Measurements from ENCODE around the gene SLC12A4.
A peak's percentile ranks its signal among the peaks of the same experiment; 100 is the strongest.

SLC12A4 gene

DNA sequence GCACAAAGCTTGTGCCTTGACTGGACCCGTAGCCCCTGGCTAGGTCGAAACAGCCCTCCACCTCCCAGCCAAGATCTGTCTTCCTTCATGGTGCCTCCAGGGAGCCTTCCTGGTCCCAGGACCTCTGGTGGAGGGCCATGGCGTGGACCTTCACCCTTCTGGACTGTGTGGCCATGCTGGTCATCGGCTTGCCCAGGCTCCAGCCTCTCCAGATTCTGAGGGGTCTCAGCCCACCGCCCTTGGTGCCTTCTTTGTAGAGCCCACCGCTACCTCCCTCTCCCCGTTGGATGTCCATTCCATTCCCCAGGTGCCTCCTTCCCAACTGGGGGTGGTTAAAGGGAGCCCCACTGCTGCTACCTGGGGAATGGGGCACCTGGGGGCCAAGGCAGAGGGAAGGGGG, 40.3 kb downstream of the SLC12A4 start:
- H3K27me3 ChIP-seq (ENCODE audit: control insufficient read depth, insufficient read depth, low read length) = no peaks in the 10 kb centered on the region
- no peak overlapping the region for H3K9ac ChIP-seq (ENCODE audit: low read depth, low read length)
- H3K4me2 ChIP-seq (ENCODE audit: low read length) = no peak overlapping the region
- peaks cover 27% of the 10 kb centered on the region for H3K36me3 ChIP-seq (ENCODE audit: insufficient read depth, low read length)
- H3K9me3 ChIP-seq (replicated peaks; ENCODE audit: low read length) = no peaks in the 10 kb centered on the region
- no peak overlapping the region for H3K4me3 ChIP-seq (ENCODE audit: low read length)
- H3K4me1 ChIP-seq (ENCODE audit: control insufficient read depth, insufficient read depth, low read length) = peaks cover 13% of the 10 kb centered on the region

GRCh38 chr16:67927131-67927941, 41.1 kb downstream of the SLC12A4 start:
- Histone ChIP-seq H3K4me3 (ENCODE audit: low read length) (no peak overlapping the region), H3K4me2 (ENCODE audit: low read length) (no peak overlapping the region), H3K9me3 (replicated peaks; ENCODE audit: low read length) (no peaks in the 10 kb centered on the region), H3K9ac (ENCODE audit: low read depth, low read length) (no peak overlapping the region), H3K36me3 (ENCODE audit: insufficient read depth, low read length) (peaks cover 27% of the 10 kb centered on the region), H3K4me1 (ENCODE audit: control insufficient read depth, insufficient read depth, low read length) (peaks cover 13% of the 10 kb centered on the region), H3K27me3 (ENCODE audit: control insufficient read depth, insufficient read depth, low read length) (no peaks in the 10 kb centered on the region)

DNA sequence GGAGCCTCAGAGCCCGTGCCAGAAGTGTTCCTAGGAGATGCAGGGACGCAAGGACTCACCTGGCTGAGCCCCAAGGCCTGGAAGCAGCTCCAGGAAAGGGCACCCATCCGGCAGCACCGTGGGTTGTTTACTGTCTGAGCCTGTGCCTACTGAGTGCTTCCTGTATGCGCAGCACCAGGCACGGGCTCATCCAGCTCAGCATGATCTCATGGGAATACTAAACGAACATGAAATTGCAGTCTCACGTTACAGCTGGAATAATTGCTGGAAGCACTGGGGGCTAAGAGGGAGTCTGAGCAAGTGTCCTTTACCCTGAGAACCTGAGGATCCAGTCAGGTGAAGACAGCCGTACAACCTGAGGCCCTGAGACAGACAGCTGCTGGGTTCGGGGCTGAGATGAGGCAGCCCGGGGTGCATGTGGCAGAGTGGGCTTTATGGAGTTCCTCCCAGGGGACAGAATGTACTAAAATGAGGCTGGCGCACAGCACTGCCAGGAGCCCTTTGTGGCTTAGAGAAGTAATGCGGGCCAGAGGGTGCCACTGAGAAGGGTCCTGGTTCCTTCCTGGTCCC, 42.2 kb downstream of the SLC12A4 start:
- H3K4me1 ChIP-seq (ENCODE audit: control insufficient read depth, insufficient read depth, low read length) = peaks cover 13% of the 10 kb centered on the region
- H3K9ac ChIP-seq (ENCODE audit: low read depth, low read length) = peak overlapping the region; percentile 23
- no peaks in the 10 kb centered on the region for H3K27me3 ChIP-seq (ENCODE audit: control insufficient read depth, insufficient read depth, low read length)
- H3K4me2 ChIP-seq (ENCODE audit: low read length) = peak overlapping the region; percentile 24
- H3K36me3 ChIP-seq (ENCODE audit: insufficient read depth, low read length) = peaks cover 27% of the 10 kb centered on the region
- H3K9me3 ChIP-seq (replicated peaks; ENCODE audit: low read length) = no peaks in the 10 kb centered on the region
- H3K4me3 ChIP-seq (ENCODE audit: low read length) = no peak overlapping the region

DNA sequence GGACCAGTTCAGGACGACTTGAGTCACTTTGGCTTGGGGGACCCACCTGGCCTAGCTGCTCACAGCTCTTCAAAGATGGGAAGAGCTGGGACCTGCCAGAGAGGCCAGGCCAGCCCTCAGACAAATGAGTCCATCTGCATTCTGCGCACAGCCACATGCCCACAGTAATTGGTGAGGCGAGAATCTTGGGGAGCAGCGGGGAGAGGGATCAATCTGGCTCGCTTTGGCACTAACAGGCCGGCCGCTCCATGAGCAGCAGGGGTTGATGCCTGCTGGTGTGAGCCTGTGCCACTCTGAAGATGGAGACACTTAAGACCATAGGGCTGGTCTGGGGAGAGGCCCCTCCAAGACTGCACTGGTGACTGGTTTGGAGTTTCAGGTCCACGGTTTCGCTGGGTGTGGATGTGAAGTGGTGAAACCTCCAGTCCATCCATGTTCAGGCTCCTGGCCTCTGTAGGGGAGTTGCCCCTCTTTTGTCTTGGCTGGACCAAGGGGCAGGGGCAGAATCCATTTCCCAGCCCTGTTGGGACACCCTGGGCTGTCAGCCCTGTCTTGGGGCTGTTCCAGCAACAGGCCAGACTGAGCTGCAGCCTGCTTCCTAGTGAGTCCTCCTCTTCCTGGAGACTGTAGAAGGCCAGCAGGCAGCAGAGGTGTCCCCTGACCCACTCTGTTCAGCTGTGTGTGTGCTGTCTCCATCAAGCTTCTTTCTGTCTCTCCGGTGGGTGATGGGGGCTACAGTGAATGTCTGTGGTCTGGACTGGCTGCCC, 44.1 kb downstream of the SLC12A4 start:
- H3K36me3 ChIP-seq (ENCODE audit: insufficient read depth, low read length) = peaks cover 32% of the 10 kb centered on the region
- no peaks in the 10 kb centered on the region for H3K9me3 ChIP-seq (replicated peaks; ENCODE audit: low read length)
- no peaks in the 10 kb centered on the region for H3K27me3 ChIP-seq (ENCODE audit: control insufficient read depth, insufficient read depth, low read length)
- H3K4me1 ChIP-seq (ENCODE audit: control insufficient read depth, insufficient read depth, low read length) = peaks cover 13% of the 10 kb centered on the region
- no peak overlapping the region for H3K4me3 ChIP-seq (ENCODE audit: low read length)
- H3K9ac ChIP-seq (ENCODE audit: low read depth, low read length) = no peak overlapping the region
- H3K4me2 ChIP-seq (ENCODE audit: low read length) = no peak overlapping the region

GRCh38 chr16:67923414-67924116, 44.9 kb downstream of the SLC12A4 start:
- no peaks in the 10 kb centered on the region for H3K27me3 ChIP-seq (ENCODE audit: control insufficient read depth, insufficient read depth, low read length)
- no peak overlapping the region for H3K4me2 ChIP-seq (ENCODE audit: low read length)
- peaks cover 27% of the 10 kb centered on the region for H3K36me3 ChIP-seq (ENCODE audit: insufficient read depth, low read length)
- H3K9me3 ChIP-seq (replicated peaks; ENCODE audit: low read length) = no peaks in the 10 kb centered on the region
- peaks cover 13% of the 10 kb centered on the region for H3K4me1 ChIP-seq (ENCODE audit: control insufficient read depth, insufficient read depth, low read length)
- H3K4me3 ChIP-seq (ENCODE audit: low read length) = no peak overlapping the region
- H3K9ac ChIP-seq (ENCODE audit: low read depth, low read length) = no peak overlapping the region

DNA sequence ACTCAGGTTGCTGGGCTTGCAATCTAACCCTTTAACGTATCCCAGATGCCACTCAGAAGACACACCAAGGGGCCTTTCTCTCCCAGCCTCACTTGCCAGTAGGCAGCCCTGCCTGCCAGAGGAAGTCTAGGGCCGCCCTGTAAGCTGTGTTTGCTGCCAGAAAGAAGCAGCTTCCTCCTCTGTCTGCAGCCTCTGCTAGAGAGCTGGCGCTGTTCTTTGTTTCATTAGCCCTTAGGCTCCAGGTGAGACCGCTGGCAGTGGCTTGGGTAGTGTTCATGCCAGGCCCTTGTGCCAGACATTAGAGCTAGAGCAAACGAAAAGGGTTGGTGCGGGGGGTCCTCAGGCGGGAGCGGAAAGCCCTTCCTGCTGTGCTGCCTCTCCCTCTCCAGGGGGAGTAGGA, 45.7 kb downstream of the SLC12A4 start:
- Histone ChIP-seq H3K9me3 (replicated peaks; ENCODE audit: low read length) (no peaks in the 10 kb centered on the region), H3K4me1 (ENCODE audit: control insufficient read depth, insufficient read depth, low read length) (peaks cover 19% of the 10 kb centered on the region), H3K4me2 (ENCODE audit: low read length) (no peak overlapping the region), H3K36me3 (ENCODE audit: insufficient read depth, low read length) (peaks cover 21% of the 10 kb centered on the region), H3K9ac (ENCODE audit: low read depth, low read length) (no peak overlapping the region), H3K27me3 (ENCODE audit: control insufficient read depth, insufficient read depth, low read length) (no peaks in the 10 kb centered on the region), H3K4me3 (ENCODE audit: low read length) (no peak overlapping the region)

DNA sequence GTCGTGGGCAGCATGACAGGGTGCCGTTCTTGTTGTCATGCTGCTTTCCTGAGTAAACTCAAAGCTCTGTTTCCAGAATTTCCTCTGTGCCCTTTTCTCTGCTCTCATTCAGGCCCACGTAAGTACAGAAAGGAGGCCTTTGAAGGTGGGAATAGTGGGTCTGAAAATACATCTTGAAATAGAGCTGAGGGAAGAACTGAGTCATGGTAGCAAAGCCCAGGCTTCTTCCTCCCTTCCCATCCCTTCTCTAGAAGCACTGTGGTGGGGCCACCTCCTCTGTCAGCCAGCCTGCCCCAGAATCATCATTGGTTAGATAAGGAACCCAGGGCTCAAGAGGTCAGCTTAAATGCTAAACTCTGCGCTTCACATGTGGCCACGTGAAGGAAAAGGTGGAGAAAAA, 46.2 kb downstream of the SLC12A4 start:
- Histone ChIP-seq H3K4me2 (ENCODE audit: low read length) (no peak overlapping the region), H3K4me3 (ENCODE audit: low read length) (no peak overlapping the region), H3K4me1 (ENCODE audit: control insufficient read depth, insufficient read depth, low read length) (peaks cover 24% of the 10 kb centered on the region), H3K36me3 (ENCODE audit: insufficient read depth, low read length) (peaks cover 16% of the 10 kb centered on the region), H3K27me3 (ENCODE audit: control insufficient read depth, insufficient read depth, low read length) (no peaks in the 10 kb centered on the region), H3K9ac (ENCODE audit: low read depth, low read length) (no peak overlapping the region), H3K9me3 (replicated peaks; ENCODE audit: low read length) (no peaks in the 10 kb centered on the region)

DNA sequence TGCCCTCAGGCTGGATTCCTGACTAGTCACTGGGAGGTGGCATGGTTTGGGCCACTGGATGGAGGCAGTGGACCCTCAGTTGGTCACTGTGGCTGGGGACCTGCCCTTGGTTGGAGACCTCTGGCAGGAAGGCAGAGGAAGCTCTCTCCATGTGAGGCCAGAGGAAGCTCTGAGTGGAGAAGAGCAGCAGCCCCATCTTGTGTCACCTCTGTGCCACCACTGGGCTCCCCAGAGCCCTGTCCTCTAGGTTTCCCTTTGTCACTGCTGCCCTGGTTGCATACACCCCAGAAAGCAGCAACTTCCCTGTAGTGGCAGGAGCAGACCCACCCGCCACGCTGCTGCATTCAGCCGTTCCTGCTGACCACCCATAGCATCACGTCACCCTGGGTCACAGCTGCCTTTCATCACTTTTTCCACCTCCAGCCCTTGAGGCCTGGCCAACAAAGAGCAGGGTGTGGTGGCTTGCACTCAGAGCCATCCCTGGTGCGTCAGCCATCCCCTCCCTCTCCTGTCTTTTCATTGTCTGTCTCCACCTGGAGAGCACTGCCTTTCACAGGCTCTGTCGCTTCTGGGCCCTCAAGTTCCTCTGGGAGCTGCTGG, 48.7 kb downstream of the SLC12A4 start:
- no peak overlapping the region for H3K4me3 ChIP-seq (ENCODE audit: low read length)
- H3K4me2 ChIP-seq (ENCODE audit: low read length) = no peak overlapping the region
- H3K4me1 ChIP-seq (ENCODE audit: control insufficient read depth, insufficient read depth, low read length) = peaks cover 17% of the 10 kb centered on the region
- H3K9me3 ChIP-seq (replicated peaks; ENCODE audit: low read length) = no peaks in the 10 kb centered on the region
- no peaks in the 10 kb centered on the region for H3K27me3 ChIP-seq (ENCODE audit: control insufficient read depth, insufficient read depth, low read length)
- no peak overlapping the region for H3K9ac ChIP-seq (ENCODE audit: low read depth, low read length)
- peaks cover 23% of the 10 kb centered on the region for H3K36me3 ChIP-seq (ENCODE audit: insufficient read depth, low read length)

DNA sequence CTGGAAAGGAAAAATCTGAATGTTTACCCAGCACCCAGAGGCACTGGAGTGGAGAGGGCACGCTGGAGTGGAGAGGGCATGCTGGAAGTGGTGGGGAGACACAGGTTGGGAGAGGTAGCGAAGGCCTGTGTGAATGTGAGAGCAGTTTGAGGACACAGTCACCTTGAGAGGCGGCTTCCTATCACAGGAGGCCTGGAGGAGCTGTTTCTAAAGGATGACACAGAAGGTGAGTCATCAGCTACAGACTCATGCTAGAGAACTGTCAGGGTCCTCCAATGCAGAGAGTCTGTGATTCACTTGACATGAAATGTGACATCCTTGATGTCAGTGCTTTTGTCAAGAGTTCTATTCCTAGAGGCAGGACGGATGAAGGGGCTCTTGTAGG, 50.6 kb downstream of the SLC12A4 start:
- peaks cover 17% of the 10 kb centered on the region for H3K4me1 ChIP-seq (ENCODE audit: control insufficient read depth, insufficient read depth, low read length)
- no peak overlapping the region for H3K4me3 ChIP-seq (ENCODE audit: low read length)
- H3K4me2 ChIP-seq (ENCODE audit: low read length) = peak overlapping the region; percentile 15
- no peaks in the 10 kb centered on the region for H3K9me3 ChIP-seq (replicated peaks; ENCODE audit: low read length)
- no peaks in the 10 kb centered on the region for H3K27me3 ChIP-seq (ENCODE audit: control insufficient read depth, insufficient read depth, low read length)
- H3K36me3 ChIP-seq (ENCODE audit: insufficient read depth, low read length) = peaks cover 13% of the 10 kb centered on the region
- no peak overlapping the region for H3K9ac ChIP-seq (ENCODE audit: low read depth, low read length)

- Histone ChIP-seq H3K9ac (ENCODE audit: low read depth, low read length) (no peak overlapping the region), H3K4me2 (ENCODE audit: low read length) (peak overlapping the region; percentile 15), H3K27me3 (ENCODE audit: control insufficient read depth, insufficient read depth, low read length) (no peaks in the 10 kb centered on the region), H3K4me3 (ENCODE audit: low read length) (no peak overlapping the region), H3K9me3 (replicated peaks; ENCODE audit: low read length) (no peaks in the 10 kb centered on the region), H3K4me1 (ENCODE audit: control insufficient read depth, insufficient read depth, low read length) (peaks cover 17% of the 10 kb centered on the region), H3K36me3 (ENCODE audit: insufficient read depth, low read length) (peaks cover 13% of the 10 kb centered on the region)
These were observed 51.1 kb downstream of the SLC12A4 start for GRCh38 chr16:67917140-67917851.

All from skeletal muscle satellite cell (primary cell).